Keratinocyte (primary cell): ENCODE measurements around the gene SETD2. TPM values are rescaled to one million over a fixed set of nuclear protein-coding genes. Genes with fewer than 3 reads are reported as not detected.
"Not testable (repeated sequence)": the region's sequence is repeated elsewhere in the genome, so short reads cannot be mapped to it uniquely, and the experiment has no call there.

Source experiments
- DNase-seq: peaks from one replicate; pipeline ENCODE4 v3.0.0-alpha.2; 2011; ENCODE audit warnings: low read depth, missing footprints, low spot score
- FAIRE-seq: peaks from 2 replicates; lab custom pipeline; 2011; peaks lifted over from hg19 to GRCh38; lab: Jason Lieb, UNC
- H2AFZ ChIP-seq: 2 replicates; pipeline ENCODE4 v1.6.0; 2012; ENCODE audit warnings: low read length, control low read depth, inconsistent platforms; ENCODE audit not compliant: control insufficient read depth
- H3K27ac ChIP-seq: 2 replicates; pipeline ENCODE4 v1.5.1; 2011; ENCODE audit warnings: low read length; ENCODE audit not compliant: control insufficient read depth, insufficient read depth
- H3K27me3 ChIP-seq: 3 replicates; pipeline ENCODE4 v1.6.0; 2011; ENCODE audit warnings: low read length; ENCODE audit not compliant: control insufficient read depth, insufficient read depth; ENCODE audit errors: extremely low read depth
- H3K36me3 ChIP-seq, 2 experiments: 2 replicates in 1 of 2; 3 replicates in 1 of 2; pipeline ENCODE4 v1.5.1; 2011; ENCODE audit warnings: low read length in 2 of 2, mild to moderate bottlenecking in 1 of 2; ENCODE audit not compliant: control insufficient read depth in 2 of 2, insufficient read depth in 2 of 2; ENCODE audit errors: extremely low read depth in 1 of 2
- H3K4me1 ChIP-seq: 3 replicates; pipeline ENCODE4 v1.5.1; 2011; ENCODE audit warnings: low read length; ENCODE audit not compliant: control insufficient read depth, insufficient read depth; ENCODE audit errors: extremely low read depth
- H3K4me2 ChIP-seq: 3 replicates; pipeline ENCODE4 v1.6.0; 2011; ENCODE audit warnings: low read depth, low read length; ENCODE audit not compliant: control insufficient read depth, insufficient read depth; ENCODE audit errors: extremely low read depth
- H3K4me3 ChIP-seq, 3 experiments: fragments of 200-600 bp in 1 of 3; sonication (generic) in 1 of 3; 2 replicates in 2 of 3; 3 replicates in 1 of 3; pipeline ENCODE4 v1.5.1; 2011 to 2016; ENCODE audit warnings: low read length in 3 of 3, mild to moderate bottlenecking in 3 of 3, control low read depth in 2 of 3, inconsistent platforms in 1 of 3, low read depth in 1 of 3, mixed read lengths in 1 of 3, mixed run types in 1 of 3, moderate library complexity in 1 of 3; ENCODE audit not compliant: control insufficient read depth in 2 of 3, insufficient read depth in 2 of 3; ENCODE audit errors: extremely low read depth in 1 of 3
- H3K79me2 ChIP-seq: 2 replicates; pipeline ENCODE4 v1.6.0; 2012; ENCODE audit warnings: low read length; ENCODE audit not compliant: control insufficient read depth, insufficient read depth
- H3K9ac ChIP-seq: 3 replicates; pipeline ENCODE4 v1.6.0; 2011; ENCODE audit warnings: low read length; ENCODE audit not compliant: control insufficient read depth, insufficient read depth; ENCODE audit errors: extremely low read depth
- H3K9me1 ChIP-seq: 3 replicates; pipeline ENCODE4 v1.6.0; 2011; ENCODE audit warnings: low read length; ENCODE audit not compliant: control insufficient read depth, insufficient read depth; ENCODE audit errors: extremely low read depth
- H3K9me3 ChIP-seq: 2 replicates; pipeline ENCODE4 v1.5.1; 2012; ENCODE audit warnings: low read depth, low read length; ENCODE audit not compliant: control insufficient read depth
- H4K20me1 ChIP-seq: 3 replicates; pipeline ENCODE4 v1.6.0; 2011; ENCODE audit warnings: low read length; ENCODE audit not compliant: control insufficient read depth, insufficient read depth; ENCODE audit errors: extremely low read depth
- CTCF ChIP-seq, 3 experiments: IDR thresholded peaks in 1 of 3; conservative IDR thresholded peaks in 1 of 3; optimal IDR thresholded peaks in 1 of 3; 2 replicates in 2 of 3; 3 replicates in 1 of 3; pipeline versions ENCODE3 to v1.5.1; 2011; ENCODE audit warnings: low read length in 3 of 3, mild to moderate bottlenecking in 3 of 3, moderate library complexity in 2 of 3, control low read depth in 1 of 3, inconsistent platforms in 1 of 3; ENCODE audit not compliant: insufficient read depth in 2 of 3; ENCODE audit errors: extremely low read depth in 1 of 3
- EZH2 ChIP-seq: IDR thresholded peaks from one replicate; pipeline ENCODE4 v1.6.1; 2012; ENCODE audit warnings: inconsistent platforms, mild to moderate bottlenecking, low read length, moderate library complexity
- dilution Hi-C: fragments of 300-500 bp; cut with MboI; formaldehyde crosslinking; loops from one replicate; pipeline ENCODE4 v1.7.0; 2020; ENCODE audit warnings: low sequenced_read_pairs; ENCODE audit not compliant: extremely low pct_ligation_motif_present
- polyA plus RNA-seq, 5 experiments: library from polyadenylated mRNA; depleted of rRNA in 3 of 5; stranded (reverse) in 3 of 5; stranded (forward) in 1 of 5; unstranded in 1 of 5; fragments of >200 nt; gene quantifications; 1 replicate in 1 of 5; 2 replicates in 3 of 5; 3 replicates in 1 of 5; pipeline versions ENCODE4 v1.2.1 to v1.2.3, GENCODE V29; 2011 to 2012; ENCODE audit warnings: missing spikeins in 2 of 5, low read depth in 1 of 5, low replicate concordance in 1 of 5

SETD2 gene
- polyA plus RNA-seq, 1 donor (not counting 4 experiments of a cell fraction or from before 2014, with no cell fraction given) = 23.3 TPM

- FAIRE-seq (no peak), DNase-seq (no peak)
- H3K9ac ChIP-seq = no peak overlapping the region
- no peak overlapping the region for H3K4me3 ChIP-seq
- peaks cover 18 to 19% of the 10 kb centered on the region in 2 experiments for H3K36me3 ChIP-seq
- no peaks in the 10 kb centered on the region for H3K9me3 ChIP-seq
- no peak overlapping the region for H2AFZ ChIP-seq
- no peaks in the 10 kb centered on the region for H3K9me1 ChIP-seq
- no peak overlapping the region for H3K4me2 ChIP-seq
- H4K20me1 ChIP-seq = no peaks in the 10 kb centered on the region
- no peaks in the 10 kb centered on the region for H3K79me2 ChIP-seq
- H3K27me3 ChIP-seq = no peaks in the 10 kb centered on the region
- no peaks in the 10 kb centered on the region for H3K4me1 ChIP-seq
- dilution Hi-C loops = no loop called here
- no peak overlapping the region for H3K27ac ChIP-seq
- TF ChIP-seq CTCF (optimal IDR thresholded peaks at IDR 0.05 in 1 of 3, IDR thresholded peaks at IDR 0.05 in 1 of 3, conservative IDR thresholded peaks at IDR 0.05 in 1 of 3; ENCODE audit: extremely low read depth in 1 of 3, insufficient read depth in 2 of 3, low read length in 3 of 3) = no peak
- no peak for TF ChIP-seq EZH2
Observed at GRCh38 chr3:47041114-47041513, 122.8 kb downstream of the SETD2 start.

GRCh38 chr3:47037302-47037701 lies 126.6 kb downstream of the SETD2 start:
- H3K27me3 ChIP-seq, H3K4me1 ChIP-seq, H3K4me3 ChIP-seq, H3K9me3 ChIP-seq, H3K4me2 ChIP-seq, H3K27ac ChIP-seq, H3K79me2 ChIP-seq, H3K9me1 ChIP-seq, H4K20me1 ChIP-seq, dilution Hi-C loops, H2AFZ ChIP-seq, DNase-seq, H3K9ac ChIP-seq, FAIRE-seq: not testable (repeated sequence)
- peaks cover 30 to 31% of the 10 kb centered on the region in 2 experiments for H3K36me3 ChIP-seq

- Histone ChIP-seq H3K27ac (no peak overlapping the region), H3K4me2 (no peak overlapping the region), H3K9me3 (no peaks in the 10 kb centered on the region), H3K27me3 (no peaks in the 10 kb centered on the region), H3K4me1 (no peaks in the 10 kb centered on the region), H3K36me3 (peaks cover 29% of the 10 kb centered on the region in 2 experiments), H4K20me1 (no peaks in the 10 kb centered on the region), H2AFZ (no peak overlapping the region), H3K9ac (no peak overlapping the region), H3K9me1 (no peaks in the 10 kb centered on the region), H3K79me2 (peaks cover 2% of the 10 kb centered on the region), H3K4me3 (no peak overlapping the region)
- DNase-seq (no peak), FAIRE-seq (no peak)
- dilution Hi-C loops = no loop called here
- TF ChIP-seq CTCF (optimal IDR thresholded peaks at IDR 0.05 in 1 of 3, IDR thresholded peaks at IDR 0.05 in 1 of 3, conservative IDR thresholded peaks at IDR 0.05 in 1 of 3; ENCODE audit: extremely low read depth in 1 of 3, insufficient read depth in 2 of 3, low read length in 3 of 3) = no peak
- TF ChIP-seq EZH2 = no peak
Observed at GRCh38 chr3:47036145-47036544, 127.8 kb downstream of the SETD2 start.
